GM10266 (cell line): ENCODE measurements around the gene OR5H1.

Source experiments
- DNase-seq: peaks from one replicate; pipeline ENCODE4 v3.0.0; 2012; ENCODE audit errors: extremely low spot score
- CTCF ChIP-seq: IDR thresholded peaks from 2 replicates; pipeline ENCODE4 v1.5.1; 2012; ENCODE audit warnings: mild to moderate bottlenecking, low read depth; ENCODE audit not compliant: control insufficient read depth, insufficient read depth; ENCODE audit errors: missing control alignments

The OR5H1 gene

GRCh38 chr3:98151241-98151640, 20.7 kb downstream of the OR5H1 start:
- TF ChIP-seq CTCF: no peak
- DNase-seq: no peak

GRCh38 chr3:98166396-98166795, 35.9 kb downstream of the OR5H1 start, which contains the start of gene OR5H15:
TSS of gene OR5H15 (plus strand) at chr3:98166696. CDS start at chr3:98168700, 2,004 bp downstream.
- TF ChIP-seq CTCF: no peak
- DNase-seq: no peak

- no peak for TF ChIP-seq CTCF
- DNase-seq: no peak
Observed at GRCh38 chr3:98171071-98171470, 40.5 kb downstream of the OR5H1 start.

- TF ChIP-seq CTCF: no peak
- DNase-seq: no peak
Observed at GRCh38 chr3:98172621-98173020, 42.1 kb downstream of the OR5H1 start.

- DNase-seq: no peak
- TF ChIP-seq CTCF: no peak
Observed at GRCh38 chr3:98180319-98180890, 49.9 kb downstream of the OR5H1 start.

- DNase-seq: no peak
- no peak for TF ChIP-seq CTCF
Observed at GRCh38 chr3:98182196-98182595, 51.7 kb downstream of the OR5H1 start.

GRCh38 chr3:98185180-98185579, 54.7 kb downstream of the OR5H1 start:
- TF ChIP-seq CTCF: peak; percentile 8
- no peak for DNase-seq
